Measurements from ENCODE around the gene LRRTM4. TPM values are rescaled to one million over a fixed set of nuclear protein-coding genes. Genes with fewer than 3 reads are reported as not detected.

Gene LRRTM4
- total and polyA plus RNA-seq, 2 of the 13 experiments (the other 11 are each of a cell fraction or from before 2014, with no cell fraction given) = 1.2 TPM

GRCh38 chr2:77009307-77009706, 512.9 kb downstream of the LRRTM4 start:
- no peak overlapping the region for H3K4me2 ChIP-seq (ENCODE audit: low read depth, low read length)
- H3K27me3 ChIP-seq (ENCODE audit: control insufficient read depth in 1 of 2, insufficient read depth in 2 of 2, low read length in 2 of 2) = no peaks in the 10 kb centered on the region
- no peaks in the 10 kb centered on the region for H3K79me2 ChIP-seq (ENCODE audit: insufficient read depth, low read length)
- ATAC-seq (no peak), DNase-seq (ENCODE audit: low spot score) (no peak), FAIRE-seq (no peak)
- in situ Hi-C loops (cut with HindIII; ENCODE audit: extremely low pct_ligation_motif_present, low pct_unique_long_range_greater_than_20kb) = no loop called here
- no peaks in the 10 kb centered on the region for H3K36me3 ChIP-seq (replicated peaks in 1 of 2; ENCODE audit: control insufficient read depth in 1 of 2, insufficient read depth in 2 of 2, low read length in 2 of 2)
- H3K4me3 ChIP-seq (replicated peaks in 1 of 3; ENCODE audit: insufficient read depth in 1 of 3, low read depth in 2 of 3, low read length in 3 of 3) = no peak overlapping the region
- no peaks in the 10 kb centered on the region for H3K9me3 ChIP-seq (ENCODE audit: low read length)
- BruUV-seq (replicated peaks) = no TSS peak
- no peaks in the 10 kb centered on the region for H4K20me1 ChIP-seq (ENCODE audit: insufficient read depth, low read length)
- 4% methylated on average over 3 of the region's 3 CpGs for WGBS (ENCODE audit: low lambda C conversion rate)
- ChIA-PET CTCF (ENCODE audit: low intra/inter-chr PET ratio, low total read pairs) (no interaction called here), POLR2A (no interaction called here)
- no peaks in the 10 kb centered on the region for H3K4me1 ChIP-seq (ENCODE audit: insufficient read depth, low read length)
- no peak overlapping the region for H2AFZ ChIP-seq (ENCODE audit: low read length)
- H3K9ac ChIP-seq (ENCODE audit: insufficient read depth, low read depth, low read length) = no peak overlapping the region
- intact Hi-C loops (cut with micrococcal nuclease; ENCODE audit: unreplicated experiment) = no loop called here
- H3K27ac ChIP-seq (ENCODE audit: extremely low read length, insufficient read depth, low read length) = no peak overlapping the region
- TF ChIP-seq CEBPG (CRISPR knock-in tag; IDR thresholded peaks at IDR 0.05) (no peak), PAWR (CRISPR knock-in tag; IDR thresholded peaks at IDR 0.05; ENCODE audit: borderline replicate concordance) (no peak), CCDC6 (CRISPR knock-in tag; IDR thresholded peaks at IDR 0.05) (no peak), ZNF672 (CRISPR knock-in tag; IDR thresholded peaks at IDR 0.05) (no peak), FOXK1 (CRISPR knock-in tag; IDR thresholded peaks at IDR 0.05; ENCODE audit: borderline replicate concordance, low read depth) (no peak), PHF21A (CRISPR knock-in tag; IDR thresholded peaks at IDR 0.05) (no peak), ZNF331 (CRISPR knock-in tag; IDR thresholded peaks at IDR 0.05) (no peak), PRDM10 (CRISPR knock-in tag; IDR thresholded peaks at IDR 0.05; ENCODE audit: low read depth) (no peak), ZNF44 (CRISPR knock-in tag; IDR thresholded peaks at IDR 0.05) (no peak), GLMP (CRISPR knock-in tag; IDR thresholded peaks at IDR 0.05; ENCODE audit: borderline replicate concordance) (no peak), ZNF598 (CRISPR knock-in tag; IDR thresholded peaks at IDR 0.05; ENCODE audit: borderline replicate concordance) (no peak), ZMYM4 (CRISPR knock-in tag; IDR thresholded peaks at IDR 0.05) (no peak), SMAD3 (CRISPR knock-in tag; IDR thresholded peaks at IDR 0.05) (no peak), MATR3 (CRISPR knock-in tag; IDR thresholded peaks at IDR 0.05) (no peak), ZNF281 (CRISPR knock-in tag; IDR thresholded peaks at IDR 0.05; ENCODE audit: borderline replicate concordance) (no peak), TBX2 (CRISPR knock-in tag; IDR thresholded peaks at IDR 0.05; ENCODE audit: borderline replicate concordance) (no peak), KLF16 (CRISPR knock-in tag; IDR thresholded peaks at IDR 0.05) (no peak), KDM2A (CRISPR knock-in tag; IDR thresholded peaks at IDR 0.05; ENCODE audit: borderline replicate concordance, low read depth) (no peak)
